WTC11 (cell line): ENCODE measurements around the gene AGPAT4. TPM values are rescaled to one million over a fixed set of nuclear protein-coding genes. Genes with fewer than 3 reads are reported as not detected.

Experiments used
- ATAC-seq: fragments of 200-7000 bp; cut with Tn5 transposase; 2 replicates; pipeline ENCODE4 v1.10.0; 2021; ENCODE audit warnings: mild to moderate bottlenecking, moderate library complexity
- CTCF ChIA-PET: fragments of 300-600 bp; sonication (Branson Sonifier 250); formaldehyde crosslinking; loops from one replicate; lab custom pipeline; 2021; ENCODE audit warnings: antibody characterized with exemption; lab: Charles Lee
- POLR2A ChIA-PET: fragments of 350-600 bp; sonication (Branson Sonifier 250); formaldehyde crosslinking; loops from one replicate; lab custom pipeline; 2021; ENCODE audit warnings: antibody characterized with exemption; lab: Charles Lee
- DNase-seq: peaks from one replicate; pipeline ENCODE4 v3.0.0; 2021; ENCODE audit warnings: low spot score
- H3K27ac Mint-ChIP-seq: 2 replicates; pipeline ENCODE4 v1.8.0; 2021; ENCODE audit warnings: mixed read lengths
- H3K27me3 Mint-ChIP-seq: 2 replicates; pipeline ENCODE4 v1.8.0; 2021; ENCODE audit warnings: low read depth, mild to moderate bottlenecking, moderate library complexity, mixed read lengths
- H3K36me3 Mint-ChIP-seq: 2 replicates; pipeline ENCODE4 v1.8.0; 2021; ENCODE audit warnings: mixed read lengths
- H3K4me1 Mint-ChIP-seq: 2 replicates; pipeline ENCODE4 v1.8.0; 2022; ENCODE audit warnings: mixed read lengths
- H3K4me3 Mint-ChIP-seq: 2 replicates; pipeline ENCODE4 v1.8.0; 2021; ENCODE audit warnings: mild to moderate bottlenecking, moderate library complexity, mixed read lengths
- H3K9me3 Mint-ChIP-seq: 2 replicates; pipeline ENCODE4 v1.8.0; 2021; ENCODE audit warnings: mixed read lengths
- AFF4 ChIP-seq: sonication (generic); formaldehyde crosslinking; IDR thresholded peaks from 2 replicates; pipeline ENCODE4 v1.8.1; 2023; ENCODE audit warnings: mild to moderate bottlenecking, missing genetic modification reagents, borderline replicate concordance
- ATF6 ChIP-seq: sonication (generic); formaldehyde crosslinking; IDR thresholded peaks from 2 replicates; pipeline ENCODE4 v1.8.1; 2023; ENCODE audit warnings: mild to moderate bottlenecking, missing genetic modification reagents
- CDX4 ChIP-seq: fragments of 250-450 bp; sonication (Bioruptor Pico); IDR thresholded peaks from 2 replicates; pipeline ENCODE4 v1.9.0; 2021; ENCODE audit warnings: moderate library complexity, mild to moderate bottlenecking, inconsistent platforms, borderline replicate concordance
- CTCF ChIP-seq: fragments of 200-600 bp; IDR thresholded peaks from 2 replicates; pipeline ENCODE4 v1.8.0; 2022; ENCODE audit warnings: antibody characterized with exemption
- ESRRA ChIP-seq: sonication (generic); formaldehyde crosslinking; IDR thresholded peaks from 2 replicates; pipeline ENCODE4 v1.8.1; 2022; ENCODE audit warnings: mild to moderate bottlenecking, missing genetic modification reagents, borderline replicate concordance
- FOXP4 ChIP-seq: sonication (generic); formaldehyde crosslinking; IDR thresholded peaks from 2 replicates; pipeline ENCODE4 v1.8.0; 2022; ENCODE audit warnings: mild to moderate bottlenecking, missing genetic modification reagents
- GABPB1 ChIP-seq: sonication (generic); formaldehyde crosslinking; IDR thresholded peaks from 2 replicates; pipeline ENCODE4 v1.8.1; 2023; ENCODE audit warnings: mild to moderate bottlenecking, missing genetic modification reagents
- IRF2 ChIP-seq: sonication (generic); formaldehyde crosslinking; IDR thresholded peaks from 2 replicates; pipeline ENCODE4 v1.8.0; 2022; ENCODE audit warnings: low read depth, missing genetic modification reagents, borderline replicate concordance
- PRDM15 ChIP-seq: sonication (generic); formaldehyde crosslinking; IDR thresholded peaks from 2 replicates; pipeline ENCODE4 v1.8.0; 2022; ENCODE audit warnings: missing genetic modification reagents
- PREB ChIP-seq: sonication (generic); formaldehyde crosslinking; IDR thresholded peaks from 2 replicates; pipeline ENCODE4 v1.8.1; 2022; ENCODE audit warnings: mild to moderate bottlenecking, missing genetic modification reagents, moderate library complexity, borderline replicate concordance
- SMAD4 ChIP-seq: sonication (generic); formaldehyde crosslinking; IDR thresholded peaks from 2 replicates; pipeline ENCODE4 v1.8.0; 2022; ENCODE audit warnings: mild to moderate bottlenecking, missing genetic modification reagents
- total RNA-seq: library from RNA; stranded (reverse); gene quantifications from 3 replicates; pipeline ENCODE4 v1.2.3, GENCODE V29; 2021

The AGPAT4 gene
- total RNA-seq, 1 experiment from 2014 or later, result 19.7 TPM

GRCh38 chr6:161137320-161137719 lies 136.5 kb downstream of the AGPAT4 start:
- TF ChIP-seq CTCF (no peak), PRDM15 (no peak), ESRRA (CRISPR knock-in tag) (no peak), SMAD4 (CRISPR knock-in tag) (no peak), ATF6 (no peak), GABPB1 (CRISPR knock-in tag) (no peak), IRF2 (CRISPR knock-in tag) (no peak), PREB (CRISPR knock-in tag) (no peak), CDX4 (no peak), AFF4 (CRISPR knock-in tag) (no peak), FOXP4 (CRISPR knock-in tag) (no peak)
- Mint-ChIP-seq H3K4me1 (peaks cover 12% of the 10 kb centered on the region), H3K9me3 (no peaks in the 10 kb centered on the region), H3K4me3 (no peak overlapping the region), H3K27ac (0 out of 2 replicates have a peak overlapping the region, but pooled peaks have one; percentile 28), H3K27me3 (no peaks in the 10 kb centered on the region), H3K36me3 (peaks cover 32% of the 10 kb centered on the region)
- DNase-seq (no peak), ATAC-seq (no peak)
- POLR2A ChIA-PET, result no interaction called here
- CTCF ChIA-PET, result interaction anchor here (0.5 to 1.3 kb wide), 3 partner anchors 35 to 403 kb away, joined by 3 to 7 read pairs (median 3); no protein-coding TSS in a partner anchor
